22Rv1 (cell line): Measurements from ENCODE around the gene DENND1A.

Experiments
- H3K27ac ChIP-seq: fragments of 450-650 bp; 2 replicates; pipeline ENCODE4 v1.5.1; 2017
- ZFX ChIP-seq: fragments of 450-650 bp; IDR thresholded peaks from 2 replicates; pipeline ENCODE4 v1.6.1; 2017; ENCODE audit warnings: antibody characterized with exemption, borderline replicate concordance
- TF ChIP-seq, protein P1 (sequence below): fragments of 450-650 bp; IDR thresholded peaks from 2 replicates; pipeline ENCODE4 v1.5.1; 2017; ENCODE audit warnings: mild to moderate bottlenecking

DENND1A gene

DNA sequence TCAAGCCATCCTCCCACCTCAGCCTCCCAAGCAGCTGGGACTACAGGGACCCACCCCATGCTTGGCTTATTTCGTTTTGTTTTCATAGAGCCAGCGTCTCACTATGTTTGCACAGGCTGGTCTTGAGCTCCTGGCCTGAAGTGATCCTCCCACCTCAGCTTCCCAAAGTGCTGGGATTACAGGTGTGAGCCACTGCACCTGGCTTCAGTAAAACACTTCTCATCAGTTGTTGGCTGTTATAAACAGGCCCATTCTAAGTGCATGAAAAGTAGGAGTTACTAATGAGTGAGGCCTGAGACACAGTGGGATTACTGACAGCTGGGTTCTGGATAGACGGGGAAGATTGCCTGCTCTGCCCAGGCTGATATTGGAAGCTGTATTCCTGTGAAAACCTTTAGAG is 570.4 kb downstream of the DENND1A start:
- H3K27ac ChIP-seq, result no peak overlapping the region
- no peak for TF ChIP-seq ZFX
- TF ChIP-seq, protein P1, sequence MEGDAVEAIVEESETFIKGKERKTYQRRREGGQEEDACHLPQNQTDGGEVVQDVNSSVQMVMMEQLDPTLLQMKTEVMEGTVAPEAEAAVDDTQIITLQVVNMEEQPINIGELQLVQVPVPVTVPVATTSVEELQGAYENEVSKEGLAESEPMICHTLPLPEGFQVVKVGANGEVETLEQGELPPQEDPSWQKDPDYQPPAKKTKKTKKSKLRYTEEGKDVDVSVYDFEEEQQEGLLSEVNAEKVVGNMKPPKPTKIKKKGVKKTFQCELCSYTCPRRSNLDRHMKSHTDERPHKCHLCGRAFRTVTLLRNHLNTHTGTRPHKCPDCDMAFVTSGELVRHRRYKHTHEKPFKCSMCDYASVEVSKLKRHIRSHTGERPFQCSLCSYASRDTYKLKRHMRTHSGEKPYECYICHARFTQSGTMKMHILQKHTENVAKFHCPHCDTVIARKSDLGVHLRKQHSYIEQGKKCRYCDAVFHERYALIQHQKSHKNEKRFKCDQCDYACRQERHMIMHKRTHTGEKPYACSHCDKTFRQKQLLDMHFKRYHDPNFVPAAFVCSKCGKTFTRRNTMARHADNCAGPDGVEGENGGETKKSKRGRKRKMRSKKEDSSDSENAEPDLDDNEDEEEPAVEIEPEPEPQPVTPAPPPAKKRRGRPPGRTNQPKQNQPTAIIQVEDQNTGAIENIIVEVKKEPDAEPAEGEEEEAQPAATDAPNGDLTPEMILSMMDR, result no peak

GRCh38 chr9:123359106-123359505 is 570.8 kb downstream of the DENND1A start:
- TF ChIP-seq ZFX, result no peak
- TF ChIP-seq, protein P1, result no peak
- no peak overlapping the region for H3K27ac ChIP-seq

DNA sequence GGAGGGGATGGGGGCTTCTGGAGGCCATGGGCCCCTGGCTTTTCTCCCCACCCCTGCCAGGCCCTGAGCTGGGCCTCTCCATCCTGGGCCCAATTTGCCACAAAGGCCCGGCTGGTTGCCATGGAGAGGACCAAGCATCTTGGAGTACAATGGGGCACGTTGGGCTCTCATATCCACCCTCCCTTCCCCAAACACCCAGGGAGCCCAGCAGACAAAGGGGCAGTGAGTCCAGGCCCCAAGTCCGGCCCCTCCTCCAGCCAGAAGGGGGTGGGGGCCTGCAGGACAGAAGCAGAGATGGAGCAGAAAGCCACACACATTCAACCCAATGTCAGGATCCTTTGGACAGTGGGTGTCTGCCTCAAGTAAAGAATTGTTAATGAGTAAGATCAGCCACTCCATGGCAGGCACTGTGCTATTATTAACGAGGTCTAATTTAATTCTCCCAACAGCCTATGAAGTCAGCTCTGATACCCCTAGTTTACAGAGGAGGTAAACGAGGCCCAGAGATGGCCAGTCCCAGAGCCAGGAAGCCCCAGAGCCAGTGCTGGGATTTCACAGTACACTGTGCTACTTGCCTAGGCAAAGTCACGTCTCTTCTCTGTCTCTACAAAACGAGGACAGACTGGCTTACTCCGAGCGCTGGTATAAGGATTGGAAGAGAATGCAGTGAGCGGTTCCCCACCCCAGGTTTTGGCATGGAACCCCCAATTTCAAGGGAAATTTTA is 571.6 kb downstream of the DENND1A start:
- no peak for TF ChIP-seq ZFX
- TF ChIP-seq, protein P1, result no peak
- H3K27ac ChIP-seq, result no peak overlapping the region

GRCh38 chr9:123357743-123358059 is 572.2 kb downstream of the DENND1A start:
- TF ChIP-seq, protein P1, result no peak
- no peak for TF ChIP-seq ZFX
- H3K27ac ChIP-seq, result no peak overlapping the region

- H3K27ac ChIP-seq, result no peak overlapping the region
- no peak for TF ChIP-seq ZFX
- TF ChIP-seq, protein P1, result no peak
Observed at GRCh38 chr9:123356851-123357742, 572.8 kb downstream of the DENND1A start.

- TF ChIP-seq ZFX, result no peak
- TF ChIP-seq, protein P1, result no peak
- no peak within 1 kb of the TSS for H3K27ac ChIP-seq
Observed at GRCh38 chr9:123355761-123356431, 574.0 kb downstream of the DENND1A start, which contains the start of gene CRB2. Gene CRB2 (plus strand): TSS chr9:123356197. CDS start chr9:123356261, 64 bp downstream.
